Uterus (tissue), 4 donors: ENCODE measurements around the gene SERPINC1. TPM values are rescaled to one million over a fixed set of nuclear protein-coding genes. Genes with fewer than 3 reads are reported as not detected.
"Not testable (repeated sequence)": the region's sequence is repeated elsewhere in the genome, so short reads cannot be mapped to it uniquely, and the experiment has no call there.

ENCODE experiments used
- DNase-seq, 2 donors: peaks; one replicate each; pipeline ENCODE4 v3.0.0-alpha.2; 2019 to 2020
- H3K27ac ChIP-seq, 2 donors: fragments of 200-600 bp; sonication (generic); 1 replicate in 1 of 2; 2 replicates in 1 of 2; pipeline ENCODE4 v1.5.1; 2016 to 2018
- H3K27me3 ChIP-seq, 2 donors: fragments of 200-600 bp; sonication (generic); one replicate each; pipeline ENCODE4 v1.5.1; 2018 to 2019; ENCODE audit warnings: control low read depth in 1 of 2
- H3K36me3 ChIP-seq, 2 donors: fragments of 200-600 bp; sonication (generic); one replicate each; pipeline ENCODE4 v1.5.1; 2019; ENCODE audit warnings: control low read depth in 1 of 2
- H3K4me1 ChIP-seq, 2 donors: fragments of 200-600 bp; sonication (generic); one replicate each; pipeline ENCODE4 v1.5.1; 2018 to 2019; ENCODE audit warnings: control low read depth in 1 of 2
- H3K4me3 ChIP-seq, 2 donors: fragments of 200-600 bp; sonication (generic); 1 replicate in 1 of 2; 2 replicates in 1 of 2; pipeline ENCODE4 v1.5.1; 2018 to 2019; ENCODE audit warnings: mild to moderate bottlenecking in 1 of 2
- H3K9me3 ChIP-seq, 2 donors: fragments of 200-600 bp; sonication (generic); one replicate each; pipeline ENCODE4 v1.5.1; 2019; ENCODE audit warnings: control low read depth in 1 of 2
- CTCF ChIP-seq, 4 experiments: fragments of 200-600 bp in 2 of 4; fragments of 450-650 bp in 2 of 4; sonication (generic) in 2 of 4; IDR thresholded peaks; one replicate each; pipeline ENCODE4 v1.5.1; 2016 to 2019; ENCODE audit warnings: antibody characterized with exemption in 4 of 4, mild to moderate bottlenecking in 2 of 4, moderate library complexity in 1 of 4
- POLR2A ChIP-seq, 2 donors: fragments of 450-650 bp; IDR thresholded peaks; one replicate each; pipeline ENCODE4 v1.6.1; 2016; ENCODE audit warnings: antibody characterized with exemption in 2 of 2, mild to moderate bottlenecking in 1 of 2, moderate library complexity in 1 of 2
- intact Hi-C: fragments of 100-400 bp; cut with DNase I; formaldehyde crosslinking; loops from one replicate; pipeline ENCODE4 v1.15.1; 2023; ENCODE audit warnings: low total_unique reads
- total RNA-seq, 4 donors: library from RNA; depleted of rRNA in 3 of 4; stranded (reverse); fragments of >200 nt in 3 of 4; gene quantifications; one replicate each; pipeline versions ENCODE4 v1.1.0 to v1.2.4, GENCODE V29; 2014 to 2023
- donor health status: DM: yes; HTN: yes; CAD: no.

SERPINC1 gene
- total RNA-seq, 4 donors from 2014 or later, result 1.0 TPM; not detected in 3

DNA sequence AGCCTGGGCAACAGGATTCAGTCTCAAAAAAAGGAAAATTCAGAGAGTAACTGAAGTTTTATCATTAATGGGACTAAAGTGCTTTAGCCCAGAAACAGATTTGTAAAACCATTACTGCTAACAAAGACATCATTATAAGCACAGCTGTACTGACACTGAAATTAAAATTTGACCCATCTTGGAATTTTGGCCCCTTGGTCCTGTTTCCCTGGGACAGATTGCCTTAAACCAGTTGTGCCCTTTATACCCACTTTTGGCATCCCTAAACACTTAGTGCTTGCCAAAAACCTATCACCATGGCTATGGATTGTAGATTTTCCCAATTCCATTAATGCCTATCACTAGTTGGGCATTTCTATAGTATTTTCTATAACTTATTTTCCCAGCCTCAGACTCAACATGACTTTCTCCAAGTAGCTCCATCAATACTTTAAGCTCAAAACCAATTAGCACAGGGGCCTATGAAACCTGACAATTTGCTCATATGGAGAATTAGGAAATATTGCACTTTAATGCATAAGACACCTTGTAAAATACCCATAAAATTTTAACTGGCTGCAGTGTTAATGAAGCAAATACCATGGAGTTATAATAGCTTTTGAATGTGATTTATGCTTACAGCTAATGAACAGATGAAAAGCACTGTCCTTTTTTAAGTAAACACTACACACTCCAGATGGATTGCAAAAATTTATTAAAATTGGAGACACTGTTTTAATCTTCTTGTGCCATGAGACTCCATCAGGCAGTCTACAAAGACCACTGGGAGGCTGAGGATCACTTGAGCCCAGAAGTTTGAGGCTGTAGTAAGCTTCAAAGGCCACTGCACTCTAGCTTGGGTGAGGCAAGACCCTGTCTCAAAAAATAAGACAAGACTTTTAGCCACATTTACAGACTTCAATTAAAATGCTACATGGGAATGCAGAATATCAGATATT lies 53.6 kb downstream of the SERPINC1 start:
- Histone ChIP-seq H3K36me3 (no peaks in the 10 kb centered on the region), H3K9me3 (no peaks in the 10 kb centered on the region), H3K4me1 (no peaks in the 10 kb centered on the region), H3K27me3 (no peaks in the 10 kb centered on the region), H3K4me3 (no peak overlapping the region), H3K27ac (no peak overlapping the region)
- no peak for DNase-seq
- TF ChIP-seq CTCF (IDR thresholded peaks at IDR 0.05) (no peak), POLR2A (IDR thresholded peaks at IDR 0.05) (no peak)
- intact Hi-C loops, result no loop called here

DNA sequence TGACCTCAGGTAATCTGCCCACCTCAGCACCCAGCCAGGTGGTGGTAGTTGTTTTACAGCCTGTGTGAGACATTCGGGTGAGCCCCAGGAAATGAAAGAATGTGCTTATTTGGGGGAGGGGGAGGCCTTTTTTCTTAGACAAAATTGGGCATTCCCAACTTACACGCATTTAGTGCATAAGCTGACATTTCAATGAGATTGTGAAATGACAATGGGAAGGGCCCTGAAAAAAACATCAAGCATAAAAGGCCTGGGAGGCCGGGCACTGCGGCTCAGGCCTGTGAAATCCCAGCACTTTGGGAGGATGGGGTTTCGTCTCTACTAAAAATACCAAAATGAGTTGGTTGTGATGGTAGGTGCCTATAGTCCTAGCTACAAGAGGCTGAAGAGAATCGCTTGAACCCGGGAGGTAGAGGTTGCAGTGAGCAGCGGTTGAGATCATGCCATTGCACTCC lies 54.3 kb downstream of the SERPINC1 start:
- intact Hi-C loops, result no loop called here
- H3K27ac ChIP-seq, result no peak overlapping the region

GRCh38 chr1:173862146-173862768 lies 54.9 kb downstream of the SERPINC1 start:
- H3K27ac ChIP-seq, intact Hi-C loops, DNase-seq, H3K4me1 ChIP-seq, H3K36me3 ChIP-seq, H3K4me3 ChIP-seq, H3K9me3 ChIP-seq, H3K27me3 ChIP-seq: not testable (repeated sequence)

More for the DNA sequence above, 54.3 kb downstream of the SERPINC1 start:
- H3K36me3 ChIP-seq, result no peaks in the 10 kb centered on the region
- no peaks in the 10 kb centered on the region for H3K4me1 ChIP-seq
- TF ChIP-seq CTCF (IDR thresholded peaks at IDR 0.05) (no peak), POLR2A (IDR thresholded peaks at IDR 0.05) (no peak)
- H3K27me3 ChIP-seq, result no peaks in the 10 kb centered on the region
- H3K9me3 ChIP-seq, result no peaks in the 10 kb centered on the region
- DNase-seq, result no peak
- H3K4me3 ChIP-seq, result no peak overlapping the region

- intact Hi-C loops, result no loop called here
- TF ChIP-seq CTCF (IDR thresholded peaks at IDR 0.05) (no peak), POLR2A (IDR thresholded peaks at IDR 0.05) (no peak)
These were observed 55.4 kb downstream of the SERPINC1 start for GRCh38 chr1:173861731-173862145.

GRCh38 chr1:173860065-173860464 lies 57.1 kb downstream of the SERPINC1 start:
- no peaks in the 10 kb centered on the region for H3K9me3 ChIP-seq
- no peaks in the 10 kb centered on the region for H3K36me3 ChIP-seq
- intact Hi-C loops, result no loop called here
- no peak overlapping the region for H3K4me3 ChIP-seq
- DNase-seq, result no peak
- H3K27me3 ChIP-seq, result no peaks in the 10 kb centered on the region
- no peak for TF ChIP-seq POLR2A (IDR thresholded peaks at IDR 0.05)
- TF ChIP-seq CTCF (IDR thresholded peaks at IDR 0.05), result no peak
- no peaks in the 10 kb centered on the region for H3K4me1 ChIP-seq
- no peak overlapping the region for H3K27ac ChIP-seq

More at GRCh38 chr1:173861731-173862145, 55.4 kb downstream of the SERPINC1 start:
- Histone ChIP-seq H3K27me3 (no peaks in the 10 kb centered on the region), H3K4me3 (no peak overlapping the region), H3K9me3 (no peaks in the 10 kb centered on the region), H3K36me3 (no peaks in the 10 kb centered on the region), H3K27ac (no peak overlapping the region), H3K4me1 (no peaks in the 10 kb centered on the region)
- DNase-seq, result no peak

GRCh38 chr1:173859547-173859946 lies 57.6 kb downstream of the SERPINC1 start:
- H3K4me3 ChIP-seq, H3K27ac ChIP-seq, H3K36me3 ChIP-seq, H3K9me3 ChIP-seq, H3K27me3 ChIP-seq, DNase-seq, intact Hi-C loops, H3K4me1 ChIP-seq: not testable (repeated sequence)
